Loucy (cell line): ENCODE data around the gene SMYD1.

ENCODE experiments used
- CTCF ChIP-seq: fragments of 200-600 bp; sonication (generic); conservative IDR thresholded peaks from 2 replicates; pipeline ENCODE4 v1.5.1; 2014; ENCODE audit warnings: mild to moderate bottlenecking, antibody characterized with exemption, low read length
- EZH2phosphoT487 ChIP-seq: fragments of 200-600 bp; IDR thresholded peaks from 2 replicates; pipeline ENCODE4 v1.6.1; 2018; ENCODE audit warnings: antibody characterized with exemption, mild to moderate bottlenecking, moderate library complexity, borderline replicate concordance

GRCh38 chr2:88092773-88093172 lies 25.1 kb downstream of the SMYD1 start:
- TF ChIP-seq CTCF (no peak), EZH2phosphoT487 (no peak)
